Loucy (cell line): Measurements from ENCODE around the gene KIR3DL1.
"Not testable (repeated sequence)": the region's sequence is repeated elsewhere in the genome, so short reads cannot be mapped to it uniquely, and the experiment has no call there.

ENCODE experiments used
- H2AFZ ChIP-seq: fragments of 200-600 bp; sonication (generic); 2 replicates; pipeline ENCODE4 v1.6.0; 2016; ENCODE audit warnings: antibody characterized with exemption, mild to moderate bottlenecking, low read length, moderate library complexity
- H3F3A ChIP-seq: fragments of 200-600 bp; 2 replicates; pipeline ENCODE4 v1.6.0; 2016; ENCODE audit warnings: antibody characterized with exemption, low read depth, mild to moderate bottlenecking
- H3K27me3 ChIP-seq: fragments of 200-600 bp; sonication (generic); 2 replicates; pipeline ENCODE4 v1.6.1; 2014; ENCODE audit warnings: low read length, mild to moderate bottlenecking; ENCODE audit not compliant: insufficient read depth, poor library complexity, severe bottlenecking
- H3K36me3 ChIP-seq: fragments of 200-600 bp; sonication (generic); 2 replicates; pipeline ENCODE4 v1.6.1; 2016; ENCODE audit warnings: low read length; ENCODE audit not compliant: insufficient read depth
- H3K4me1 ChIP-seq: fragments of 200-600 bp; sonication (generic); 2 replicates; pipeline ENCODE4 v1.5.1; 2014; ENCODE audit warnings: low read length, mild to moderate bottlenecking; ENCODE audit not compliant: insufficient read depth, poor library complexity, severe bottlenecking
- H3K4me2 ChIP-seq: fragments of 200-600 bp; sonication (generic); 2 replicates; pipeline ENCODE4 v1.6.0; 2014; ENCODE audit warnings: antibody characterized with exemption, low read length, low read depth, mild to moderate bottlenecking; ENCODE audit not compliant: poor library complexity, severe bottlenecking
- H3K4me3 ChIP-seq: fragments of 200-600 bp; sonication (generic); 2 replicates; pipeline ENCODE4 v1.5.1; 2014; ENCODE audit warnings: low read length, mild to moderate bottlenecking, mixed read lengths; ENCODE audit not compliant: poor library complexity, severe bottlenecking
- H3K79me2 ChIP-seq: fragments of 200-600 bp; sonication (generic); 2 replicates; pipeline ENCODE4 v1.6.1; 2014; ENCODE audit warnings: low read length; ENCODE audit not compliant: insufficient read depth
- H3K9ac ChIP-seq: fragments of 200-600 bp; sonication (generic); 2 replicates; pipeline ENCODE4 v1.6.0; 2014; ENCODE audit warnings: mild to moderate bottlenecking, low read depth, low read length, moderate library complexity; ENCODE audit not compliant: poor library complexity, severe bottlenecking
- H3K9me2 ChIP-seq: fragments of 200-600 bp; sonication (generic); replicated peaks from 2 replicates; pipeline ENCODE4 v1.6.1; 2016; ENCODE audit warnings: low read depth, low read length, mixed read lengths
- H3K9me3 ChIP-seq: fragments of 200-600 bp; sonication (generic); 2 replicates; pipeline ENCODE4 v1.6.1; 2014; ENCODE audit warnings: mild to moderate bottlenecking, antibody characterized with exemption, low read length, low read depth; ENCODE audit not compliant: insufficient read depth
- H4K20me1 ChIP-seq: fragments of 200-600 bp; sonication (generic); 2 replicates; pipeline ENCODE4 v1.6.0; 2014; ENCODE audit warnings: antibody characterized with exemption, low read length, mild to moderate bottlenecking; ENCODE audit not compliant: insufficient read depth, poor library complexity, severe bottlenecking
- CTCF ChIP-seq: fragments of 200-600 bp; sonication (generic); conservative IDR thresholded peaks from 2 replicates; pipeline ENCODE4 v1.5.1; 2014; ENCODE audit warnings: mild to moderate bottlenecking, antibody characterized with exemption, low read length
- EZH2phosphoT487 ChIP-seq: fragments of 200-600 bp; IDR thresholded peaks from 2 replicates; pipeline ENCODE4 v1.6.1; 2018; ENCODE audit warnings: antibody characterized with exemption, mild to moderate bottlenecking, moderate library complexity, borderline replicate concordance

Gene KIR3DL1

GRCh38 chr19:54804571-54804970 is 11.7 kb upstream of the KIR3DL1 start:
- no peaks in the 10 kb centered on the region for H3K9me3 ChIP-seq

GRCh38 chr19:54805665-54806515 is 10.4 kb upstream of the KIR3DL1 start:
- H3K36me3 ChIP-seq, result no peaks in the 10 kb centered on the region
- H3K4me2 ChIP-seq, result no peak overlapping the region
- H3K9me3 ChIP-seq, result no peaks in the 10 kb centered on the region
- H3K9me2 ChIP-seq, result no peaks in the 10 kb centered on the region
- no peak overlapping the region for H3K9ac ChIP-seq
- H3K79me2 ChIP-seq, result no peaks in the 10 kb centered on the region
- H3K27me3 ChIP-seq, result no peaks in the 10 kb centered on the region
- TF ChIP-seq CTCF, result no peak
- TF ChIP-seq EZH2phosphoT487, result no peak
- no peak overlapping the region for H3K4me3 ChIP-seq
- no peak overlapping the region for H2AFZ ChIP-seq
- no peaks in the 10 kb centered on the region for H3F3A ChIP-seq
- no peaks in the 10 kb centered on the region for H3K4me1 ChIP-seq
- H4K20me1 ChIP-seq, result no peaks in the 10 kb centered on the region

More at GRCh38 chr19:54804571-54804970, 11.7 kb upstream of the KIR3DL1 start:
- Histone ChIP-seq H3K4me2 (no peak overlapping the region), H2AFZ (no peak overlapping the region), H3K4me1 (no peaks in the 10 kb centered on the region), H3K9me2 (no peaks in the 10 kb centered on the region), H3K27me3 (no peaks in the 10 kb centered on the region), H3K4me3 (no peak overlapping the region), H3K36me3 (no peaks in the 10 kb centered on the region), H3F3A (no peaks in the 10 kb centered on the region), H3K79me2 (no peaks in the 10 kb centered on the region), H3K9ac (no peak overlapping the region), H4K20me1 (no peaks in the 10 kb centered on the region)
- TF ChIP-seq CTCF, result no peak
- no peak for TF ChIP-seq EZH2phosphoT487

GRCh38 chr19:54806516-54806838 is 9.8 kb upstream of the KIR3DL1 start:
- Histone ChIP-seq H3K27me3 (no peaks in the 10 kb centered on the region), H3F3A (no peaks in the 10 kb centered on the region), H3K4me3 (no peak overlapping the region), H3K9me2 (no peaks in the 10 kb centered on the region), H3K79me2 (no peaks in the 10 kb centered on the region), H4K20me1 (no peaks in the 10 kb centered on the region), H2AFZ (no peak overlapping the region), H3K4me2 (no peak overlapping the region), H3K9ac (no peak overlapping the region), H3K9me3 (no peaks in the 10 kb centered on the region), H3K4me1 (no peaks in the 10 kb centered on the region), H3K36me3 (no peaks in the 10 kb centered on the region)
- TF ChIP-seq CTCF (no peak), EZH2phosphoT487 (no peak)

- H3K4me1 ChIP-seq, H3K79me2 ChIP-seq, H2AFZ ChIP-seq, H3K4me3 ChIP-seq, H3K4me2 ChIP-seq, H3K27me3 ChIP-seq, H3K9me2 ChIP-seq, H3K9me3 ChIP-seq, H3K9ac ChIP-seq, H3F3A ChIP-seq, H3K36me3 ChIP-seq, H4K20me1 ChIP-seq: not testable (repeated sequence)
Observed at GRCh38 chr19:54814571-54814970, 1.7 kb upstream of the KIR3DL1 start.
